ENCODE measurements around the gene PDZD2.
"Not testable (repeated sequence)": the region's sequence is repeated elsewhere in the genome, so short reads cannot be mapped to it uniquely, and the experiment has no call there.

Gene PDZD2

GRCh38 chr5:32103521-32103920, 464.6 kb downstream of the PDZD2 start:
- no peak for DNase-seq (ENCODE audit: low spot score)

GRCh38 chr5:32107291-32107690, 468.4 kb downstream of the PDZD2 start:
- no peak for DNase-seq (ENCODE audit: low spot score)

DNA sequence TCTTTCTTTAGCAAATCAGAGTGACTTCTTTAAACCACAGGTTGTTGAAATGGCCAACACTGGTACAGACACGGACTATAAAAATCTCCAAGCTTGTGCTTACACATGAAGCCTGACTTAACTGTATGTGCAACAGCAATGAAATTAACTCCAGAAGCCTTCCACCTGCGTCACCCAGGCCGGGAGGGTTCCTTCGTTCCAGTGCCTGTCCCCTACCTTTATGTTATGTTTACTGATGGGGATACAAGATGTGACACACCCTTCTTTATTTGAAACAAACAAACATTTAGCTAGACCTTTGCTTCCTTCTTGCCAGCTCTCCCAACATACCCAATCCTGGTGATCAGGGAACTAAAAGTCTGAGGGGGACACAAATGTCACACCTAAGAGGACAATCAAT, 469.2 kb downstream of the PDZD2 start:
- DNase-seq (ENCODE audit: low spot score): no peak

- no peak for DNase-seq (ENCODE audit: low spot score)
These were observed 470.3 kb downstream of the PDZD2 start for GRCh38 chr5:32109236-32109635.

DNA sequence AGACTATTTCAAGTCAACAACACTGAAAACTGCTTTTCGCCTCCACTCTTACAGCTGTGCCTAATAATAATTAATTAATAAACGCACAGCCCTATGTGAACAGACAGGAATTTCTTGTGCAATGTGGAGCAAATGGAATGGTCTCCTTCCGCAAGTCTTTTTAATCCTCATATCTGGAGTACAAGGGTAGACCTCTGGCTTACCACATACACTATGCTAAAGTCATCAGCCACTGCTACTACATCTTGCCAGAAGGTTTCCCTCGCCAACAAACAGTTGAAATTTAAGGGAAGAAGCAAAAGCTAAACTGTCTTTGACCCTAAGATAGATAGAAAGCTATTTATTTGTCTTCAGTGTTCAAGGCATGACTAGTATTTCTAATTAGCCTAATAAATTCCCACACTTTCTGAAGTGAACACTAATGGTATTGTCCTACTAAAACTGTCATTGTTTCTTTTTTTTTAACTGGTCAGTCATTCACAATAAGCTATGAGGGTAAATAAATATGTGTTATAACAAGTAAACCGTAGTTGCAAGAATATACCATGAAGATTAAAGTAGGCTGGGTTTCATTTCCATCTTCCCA, 471.3 kb downstream of the PDZD2 start:
- peak; percentile 59 for DNase-seq (ENCODE audit: low spot score)

GRCh38 chr5:32115985-32116384, 477.1 kb downstream of the PDZD2 start:
- DNase-seq (ENCODE audit: low spot score): no peak

DNA sequence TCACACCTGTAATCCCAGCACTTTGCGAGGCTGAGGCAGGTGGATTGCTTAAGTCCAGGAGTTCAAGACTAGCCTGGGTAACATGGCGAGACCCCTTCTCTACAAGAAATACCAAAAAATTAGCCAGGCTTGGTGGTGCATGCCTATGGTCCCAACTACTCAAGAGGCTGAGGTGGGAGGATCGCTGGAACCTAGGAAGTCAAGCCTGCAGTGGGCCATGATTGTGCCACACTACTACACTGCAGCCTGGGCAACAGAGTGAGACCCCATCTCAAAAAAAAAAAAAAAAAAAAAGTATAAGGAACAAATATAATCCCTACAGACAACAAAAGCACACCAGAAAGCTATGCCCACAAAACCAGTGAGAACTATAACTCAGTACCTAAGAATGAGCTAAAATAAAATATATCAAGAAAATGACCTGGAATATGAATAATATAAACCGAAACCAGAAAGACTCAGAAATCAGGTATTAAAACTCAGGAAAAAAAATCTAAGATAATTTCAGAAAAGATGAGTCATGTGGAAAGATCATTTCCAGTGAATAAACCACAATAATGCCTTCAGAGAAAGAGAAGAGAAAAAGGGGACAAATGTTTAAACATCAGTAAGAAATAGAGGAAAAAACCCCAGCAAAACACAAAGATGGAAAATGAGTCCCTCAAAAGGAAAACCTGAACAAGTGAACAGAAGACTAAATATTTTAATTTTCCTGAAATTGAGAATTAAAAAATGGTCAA, 477.8 kb downstream of the PDZD2 start:
- DNase-seq (ENCODE audit: low spot score): no peak

DNA sequence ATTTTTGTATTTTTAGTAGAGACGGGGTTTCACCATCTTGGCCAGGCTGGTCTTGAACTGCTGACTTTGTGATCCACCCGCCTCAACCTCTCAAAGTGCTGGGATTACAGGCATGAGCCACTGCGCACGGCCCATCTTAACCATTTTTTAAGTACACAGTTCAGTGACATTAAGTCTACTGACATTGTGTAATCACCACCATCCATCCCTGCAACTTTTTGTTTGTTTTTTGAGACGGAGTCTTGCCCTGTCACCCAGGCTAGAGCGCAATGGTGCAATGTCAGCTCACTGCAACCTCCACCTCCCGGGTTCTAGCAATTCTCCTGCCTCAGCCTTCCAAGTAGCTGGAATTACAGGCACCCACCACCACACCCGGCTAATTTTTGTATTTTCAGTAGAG, 480.0 kb downstream of the PDZD2 start:
- DNase-seq (ENCODE audit: low spot score): not testable (repeated sequence)

GRCh38 chr5:32123058-32123805, 484.3 kb downstream of the PDZD2 start:
- DNase-seq (ENCODE audit: low spot score): no peak

DNA sequence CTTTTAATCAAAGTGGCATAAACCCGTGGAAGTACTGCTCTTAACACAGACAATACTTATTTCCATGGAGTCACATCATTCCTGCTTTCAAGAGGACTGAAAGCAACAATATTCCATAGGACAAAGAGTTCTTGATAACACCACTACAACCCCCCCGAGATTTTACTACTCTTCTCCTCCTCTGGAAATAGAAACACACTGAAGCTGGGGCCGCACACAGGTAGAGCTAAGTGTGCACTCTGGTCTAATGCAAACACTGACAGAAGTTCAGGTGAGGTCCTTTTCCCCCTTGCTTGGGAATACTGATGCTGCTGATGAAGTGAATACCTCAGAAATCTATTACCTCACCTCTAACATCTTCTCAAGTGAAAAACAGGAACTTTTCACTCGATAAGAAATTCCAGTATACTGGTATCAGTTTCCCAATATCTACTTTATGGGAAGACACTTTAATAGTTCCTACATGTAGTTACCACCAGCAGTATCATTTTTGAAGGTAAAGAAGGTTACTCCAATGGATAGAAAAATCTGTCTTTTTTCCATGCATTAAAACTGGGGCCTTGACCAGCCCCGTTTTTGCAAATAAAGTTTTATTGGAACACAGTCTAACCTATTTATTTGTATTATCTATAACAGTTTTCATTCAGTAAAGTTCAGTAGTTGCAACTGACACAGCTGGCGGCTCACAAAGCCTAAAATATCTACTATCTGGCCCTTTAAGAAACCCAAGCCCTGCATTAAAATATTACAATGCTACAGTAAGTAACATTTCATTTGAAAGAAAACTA, 485.2 kb downstream of the PDZD2 start:
- no peak for DNase-seq (ENCODE audit: low spot score)

- DNase-seq (ENCODE audit: low spot score): no peak
These were observed 487.8 kb downstream of the PDZD2 start for GRCh38 chr5:32126691-32127090.

DNA sequence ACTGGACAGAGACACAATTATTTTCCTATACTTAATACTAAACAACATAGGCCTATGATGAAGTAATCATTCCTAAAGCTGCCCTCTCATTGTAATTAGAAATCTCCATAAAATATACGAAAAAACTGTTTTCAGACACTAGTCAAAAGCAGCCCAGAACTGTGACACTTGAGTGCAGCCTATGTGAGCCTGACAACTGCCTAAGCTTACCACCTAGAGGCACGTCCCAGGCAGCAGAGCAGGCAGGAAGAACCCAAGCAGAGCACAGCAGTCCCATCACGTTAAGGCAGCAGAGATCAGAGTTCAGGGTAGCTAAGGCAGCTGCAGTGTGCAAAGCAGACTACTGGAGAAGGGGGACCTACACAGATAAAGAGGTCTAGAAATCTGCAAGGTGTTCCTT, 488.8 kb downstream of the PDZD2 start:
- DNase-seq (ENCODE audit: low spot score): no peak

DNA sequence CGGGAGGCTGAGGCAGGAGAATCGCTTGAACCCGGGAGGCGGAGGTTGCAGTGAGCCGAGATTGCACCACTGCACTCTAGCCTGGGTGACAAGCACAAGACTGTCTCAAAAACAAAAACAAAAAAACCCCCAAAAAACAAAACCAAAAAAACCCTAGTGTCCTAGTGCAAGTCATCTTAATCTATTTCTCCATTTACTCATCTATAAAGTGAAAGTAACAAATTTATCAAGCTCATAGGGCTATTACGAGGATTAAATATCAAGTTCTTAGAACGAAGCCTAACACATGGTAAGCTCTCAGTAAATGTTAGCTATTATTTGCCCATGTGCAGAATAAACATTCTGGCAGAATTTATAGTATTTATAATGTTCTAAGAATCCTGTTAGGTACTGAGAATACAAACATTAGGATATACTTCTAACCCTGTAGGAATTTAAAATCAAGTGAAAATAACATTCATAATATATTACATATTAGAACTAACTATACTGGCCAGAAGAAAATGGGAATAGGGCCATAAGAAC, 490.2 kb downstream of the PDZD2 start:
- DNase-seq (ENCODE audit: low spot score): no peak

DNA sequence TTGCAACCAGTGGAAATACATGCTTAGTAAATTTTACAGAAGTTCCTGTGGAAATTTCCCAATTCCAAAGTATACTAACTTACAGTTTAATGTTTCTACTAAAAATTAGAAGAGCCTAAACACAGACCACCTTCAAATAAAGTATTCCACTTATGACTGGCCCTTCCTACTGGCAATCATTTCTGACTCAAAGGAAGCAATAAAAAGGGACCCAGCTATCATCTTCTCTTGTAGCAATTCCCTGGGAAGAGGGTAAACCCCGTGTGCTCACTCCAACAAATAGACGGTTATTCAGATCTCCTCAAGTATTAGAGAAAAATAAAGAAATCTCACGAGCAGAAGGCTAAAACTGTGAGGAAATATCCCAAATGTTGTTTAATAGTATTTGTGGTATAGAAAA, 491.9 kb downstream of the PDZD2 start:
- DNase-seq (ENCODE audit: low spot score): no peak

GRCh38 chr5:32131604-32132003, 492.7 kb downstream of the PDZD2 start:
- DNase-seq (ENCODE audit: low spot score): no peak

DNA sequence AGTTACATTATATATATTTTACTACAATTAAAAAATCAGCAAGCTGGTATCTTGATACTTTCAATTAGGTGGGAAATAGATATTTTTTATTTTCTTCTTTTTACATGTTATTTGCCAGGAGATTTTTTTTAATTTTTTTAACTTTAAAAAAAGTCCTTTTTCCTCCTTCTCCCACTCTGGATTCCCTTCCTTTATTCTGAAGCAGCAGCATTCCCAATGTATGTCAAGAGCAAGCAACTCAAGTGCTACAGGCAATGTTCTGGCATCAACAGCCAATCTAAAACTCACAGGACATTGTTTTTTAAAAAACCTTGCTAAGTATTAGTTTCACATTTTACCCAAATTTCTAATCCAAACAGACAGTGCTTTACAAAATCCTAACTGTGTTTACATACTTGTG, 493.8 kb downstream of the PDZD2 start:
- no peak for DNase-seq (ENCODE audit: low spot score)

DNA sequence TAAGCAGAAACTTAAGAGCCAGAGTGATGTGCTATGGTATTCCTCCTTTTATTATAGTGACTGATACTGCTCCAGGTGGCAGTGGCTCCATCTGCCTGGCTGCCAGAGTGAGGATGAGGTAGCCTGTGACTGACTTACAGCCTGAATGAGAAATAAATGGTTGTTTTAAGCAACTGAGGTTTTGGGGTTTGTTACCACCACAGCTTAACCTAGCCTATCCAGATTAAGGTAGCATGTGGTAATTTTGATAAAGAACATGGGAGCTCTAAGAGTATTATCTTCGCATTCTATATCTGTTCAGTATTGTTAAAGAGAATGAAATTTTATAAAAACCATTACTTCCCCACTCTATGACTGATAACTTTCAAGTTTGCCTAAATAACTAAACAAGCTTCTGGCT, 496.2 kb downstream of the PDZD2 start:
- DNase-seq (ENCODE audit: low spot score): no peak

DNA sequence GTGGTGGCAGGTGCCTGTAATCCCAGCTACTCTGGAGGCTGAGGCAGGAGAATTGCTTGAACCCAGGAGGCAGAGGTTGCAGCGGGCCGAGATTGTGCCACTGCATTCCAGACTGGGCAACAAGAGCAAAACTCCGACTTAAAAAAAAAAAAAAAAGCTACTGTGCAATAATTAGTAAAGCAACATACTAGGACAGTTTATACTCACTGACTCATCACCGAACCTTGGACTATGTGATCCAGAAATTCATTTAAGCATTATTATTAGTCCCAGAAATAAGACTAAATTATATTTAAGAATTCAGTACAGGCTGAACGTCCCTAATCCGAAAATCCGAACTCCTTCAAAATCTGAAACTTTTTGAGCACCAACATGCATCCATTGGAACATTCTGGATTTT, 497.4 kb downstream of the PDZD2 start:
- DNase-seq (ENCODE audit: low spot score): no peak

GRCh38 chr5:32138839-32139493, 500.0 kb downstream of the PDZD2 start:
- DNase-seq (ENCODE audit: low spot score): no peak

GRCh38 chr5:32143617-32144377, 504.9 kb downstream of the PDZD2 start:
- no peak for DNase-seq (ENCODE audit: low spot score)
